ENCODE measurements around the gene CDK5RAP3.

- no peak for TF ChIP-seq POLR2A (IDR thresholded peaks at IDR 0.05; ENCODE audit: low read length)
- no peak for TF ChIP-seq GATA1 (IDR thresholded peaks at IDR 0.05; ENCODE audit: low read depth, low read length)
Observed at GRCh38 chr17:47952171-47953021, 18.5 kb upstream of the CDK5RAP3 start.

Data from erythroblast (primary cell).